Lung (tissue), 12 donors: ENCODE measurements around the gene OSGIN1. TPM values are rescaled to one million over a fixed set of nuclear protein-coding genes. Genes with fewer than 3 reads are reported as not detected.

Source experiments
- ATAC-seq: fragments of 200-7000 bp; cut with Tn5 transposase; one replicate; pipeline ENCODE4 v1.9.1; 2020; ENCODE audit warnings: moderate number of reproducible peaks; ENCODE audit not compliant: insufficient read depth, low FRiP score
- DNase-seq, 3 donors: peaks; one replicate each; pipeline ENCODE4 v3.0.0-alpha.2; 2013 to 2017
- H3K27ac ChIP-seq, 2 donors: one replicate each; pipeline ENCODE4 v1.5.1; 2013; ENCODE audit warnings: mild to moderate bottlenecking in 2 of 2, moderate library complexity in 2 of 2, control low read depth in 1 of 2, inconsistent platforms in 1 of 2, low read depth in 1 of 2, low read length in 1 of 2
- H3K27me3 ChIP-seq, 3 donors: one replicate each; pipeline ENCODE4 v1.5.1; 2013; ENCODE audit warnings: low read length in 2 of 3; ENCODE audit not compliant: control insufficient read depth in 3 of 3, insufficient read depth in 3 of 3
- H3K36me3 ChIP-seq, 4 donors: one replicate each; pipeline ENCODE4 v1.5.1; 2013; ENCODE audit warnings: low read length in 4 of 4, mild to moderate bottlenecking in 1 of 4, moderate library complexity in 1 of 4; ENCODE audit not compliant: control insufficient read depth in 4 of 4, insufficient read depth in 4 of 4
- H3K4me1 ChIP-seq, 5 donors: one replicate each; pipeline ENCODE4 v1.5.1; 2013; ENCODE audit warnings: low read length in 5 of 5, mild to moderate bottlenecking in 2 of 5, moderate library complexity in 1 of 5; ENCODE audit not compliant: control insufficient read depth in 5 of 5, insufficient read depth in 5 of 5
- H3K4me3 ChIP-seq: one replicate; pipeline ENCODE4 v1.5.1; 2013; ENCODE audit warnings: mild to moderate bottlenecking, control low read depth, moderate library complexity
- H3K9ac ChIP-seq, 2 donors: one replicate each; pipeline ENCODE4 v1.5.1; 2013; ENCODE audit warnings: low read length in 2 of 2, control low read depth in 1 of 2; ENCODE audit not compliant: insufficient read depth in 1 of 2
- H3K9me3 ChIP-seq, 4 donors: one replicate each; pipeline ENCODE4 v1.5.1; 2013; ENCODE audit warnings: low read length in 3 of 4, mild to moderate bottlenecking in 1 of 4, moderate library complexity in 1 of 4; ENCODE audit not compliant: control insufficient read depth in 4 of 4, insufficient read depth in 3 of 4
- CTCF ChIP-seq: IDR thresholded peaks from 2 replicates; pipeline ENCODE4 v1.5.1; 2012; ENCODE audit warnings: mild to moderate bottlenecking; ENCODE audit errors: control extremely low read depth, extremely low read depth
- WGBS, 2 donors: extraction: QIAGEN DNeasy Blood & Tissue Kit; methylation state at CpG; one replicate each; pipeline ENCODE4 v1.1.7; 2013; 5-methylcytosine and 5-hydroxymethylcytosine counted together
- polyA plus RNA-seq, 2 donors: library from polyadenylated mRNA; stranded (reverse); fragments of 200-250 nt; gene quantifications; one replicate each; pipeline ENCODE4 v1.2.1, GENCODE V29; 2013
- total RNA-seq, 2 donors: library from RNA; depleted of rRNA in 1 of 2; stranded (reverse); fragments of >200 nt in 1 of 2; gene quantifications; one replicate each; pipeline ENCODE4 v1.2.1, GENCODE V29; 2014 to 2021
- donor health status: control.
- donor health status: control.
- donor health status: Bipolar disorder and iron deficiency.
- donor health status: healthy.
- donor health status: DM: yes; HTN: yes; CAD: no.

OSGIN1 gene
- total and polyA plus RNA-seq, 4 donors, result 1.5 to 17.9 (median 13.8) TPM

DNA sequence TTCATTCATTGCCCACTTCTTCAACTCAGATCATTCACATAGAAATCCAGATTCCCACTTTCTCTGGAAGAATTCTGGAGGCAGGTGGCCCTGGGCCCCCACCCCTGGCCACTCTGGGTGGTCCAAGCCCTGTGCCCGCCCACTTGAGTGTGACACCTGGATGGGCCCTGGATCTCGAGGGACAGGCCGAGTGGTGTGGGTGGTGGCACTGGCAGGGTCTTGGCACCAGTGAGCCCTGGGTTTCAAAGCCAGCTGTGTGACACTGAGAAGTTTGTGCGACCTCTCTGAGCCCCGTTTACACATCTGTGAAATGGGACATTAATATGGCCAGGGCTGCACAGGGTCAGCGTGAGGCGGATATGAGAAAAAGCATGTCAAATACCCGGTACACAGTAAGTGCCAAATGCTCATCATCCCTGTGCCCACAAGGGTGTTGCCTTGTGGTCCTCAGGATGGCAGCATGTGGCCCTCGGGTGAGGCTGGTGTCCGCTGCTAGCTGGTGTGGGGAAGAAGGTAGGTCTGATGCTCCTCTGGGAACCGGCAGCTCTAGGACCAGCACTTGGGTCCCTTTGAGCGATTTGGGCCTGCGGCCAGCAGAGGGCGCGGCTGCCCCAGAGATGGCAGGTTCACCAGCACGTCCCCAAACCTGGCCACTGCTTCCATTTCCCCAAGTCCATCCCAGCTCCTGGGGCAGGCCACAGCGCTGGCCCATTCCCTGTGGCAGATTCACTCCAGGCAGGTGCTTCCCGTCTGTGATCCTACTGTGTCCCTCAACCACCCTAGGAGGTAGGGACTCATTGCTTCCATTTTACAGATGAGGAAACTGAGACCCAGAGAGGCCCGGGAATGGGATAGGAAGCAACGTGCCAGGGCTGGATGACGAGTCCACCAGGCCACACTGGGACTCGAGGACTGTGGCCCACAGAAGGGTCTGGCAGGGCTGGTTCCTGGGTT, 3.6 kb downstream of the OSGIN1 start:
- 49 to 50% methylated on average over 22 of the region's 22 CpGs for WGBS, 2 donors
- Histone ChIP-seq H3K9ac (no peak overlapping the region), H3K9me3 (no peaks in the 10 kb centered on the region), H3K27me3 (no peaks in the 10 kb centered on the region), H3K4me1 (peaks cover 0 to 17% (median 5%) of the 10 kb centered on the region in 5 donors), H3K36me3 (peaks cover 0 to 24% (median 0%) of the 10 kb centered on the region in 4 donors), H3K4me3 (no peak overlapping the region), H3K27ac (no peak overlapping the region)
- peak; percentile 50 for TF ChIP-seq CTCF
- DNase-seq (peak; percentile 76 to 82 (median 82)), ATAC-seq (no peak)

DNA sequence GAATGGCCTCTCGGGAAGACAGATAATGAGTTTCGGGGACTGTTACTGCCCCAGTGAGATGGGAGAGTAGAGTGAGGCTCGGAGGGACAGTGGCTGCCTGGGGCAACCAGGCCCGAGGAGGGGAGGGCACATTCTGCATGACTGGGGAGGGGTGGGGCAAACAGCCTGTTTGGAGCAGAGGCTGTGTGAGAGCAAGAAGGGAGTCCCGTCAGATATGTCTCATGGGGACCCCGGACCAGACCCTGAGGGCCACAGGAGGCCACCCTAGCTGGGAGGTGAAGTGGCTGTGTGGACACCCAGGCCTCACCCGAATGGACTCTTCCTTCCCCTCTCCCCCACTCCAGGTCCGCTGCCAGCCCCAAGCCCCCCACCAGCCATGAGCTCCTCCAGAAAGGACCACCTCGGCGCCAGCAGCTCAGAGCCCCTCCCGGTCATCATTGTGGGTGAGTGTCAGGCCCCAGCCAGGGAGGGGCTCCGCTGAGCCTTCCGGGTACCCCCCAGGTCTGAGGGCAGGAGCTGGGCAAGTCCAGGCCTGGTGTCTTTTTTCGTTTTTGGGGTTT, 4.3 kb downstream of the OSGIN1 start:
- peaks cover 0 to 24% (median 0%) of the 10 kb centered on the region in 4 donors for H3K36me3 ChIP-seq
- no peak overlapping the region for H3K27ac ChIP-seq
- no peak overlapping the region for H3K9ac ChIP-seq
- no peak for TF ChIP-seq CTCF
- no peak overlapping the region for H3K4me3 ChIP-seq
- no peak for DNase-seq
- peaks cover 0 to 17% (median 5%) of the 10 kb centered on the region in 5 donors for H3K4me1 ChIP-seq
- no peak for ATAC-seq
- H3K27me3 ChIP-seq, result no peaks in the 10 kb centered on the region
- no peaks in the 10 kb centered on the region for H3K9me3 ChIP-seq
- WGBS, 2 donors, result 91 to 92% methylated on average over 14 of the region's 14 CpGs

- Histone ChIP-seq H3K4me1 (peaks cover 0 to 10% (median 0%) of the 10 kb centered on the region in 5 donors), H3K27ac (no peak overlapping the region), H3K9me3 (no peaks in the 10 kb centered on the region), H3K4me3 (no peak overlapping the region), H3K9ac (no peak overlapping the region), H3K36me3 (peaks cover 0 to 28% (median 0%) of the 10 kb centered on the region in 4 donors), H3K27me3 (no peaks in the 10 kb centered on the region)
- no peak for ATAC-seq
- no peak for DNase-seq
- no peak for TF ChIP-seq CTCF
- 89 to 92% methylated on average over 21 of the region's 21 CpGs for WGBS, 2 donors
Observed at GRCh38 chr16:83958137-83958845, 5.3 kb downstream of the OSGIN1 start.
